DND-41 (cell line): ENCODE results near the gene PLXNB3.

Source experiments
- ATAC-seq: fragments of 200-7000 bp; cut with Tn5 transposase; 3 replicates; pipeline ENCODE4 v1.9.1; 2021; ENCODE audit warnings: low read depth; ENCODE audit not compliant: insufficient read depth
- DNase-seq: peaks from one replicate; pipeline ENCODE4 v3.0.0-alpha.2; 2020
- H2AFZ ChIP-seq: 2 replicates; pipeline ENCODE4 v1.6.0; 2012; ENCODE audit warnings: low read depth, low read length
- H3K27ac ChIP-seq: 2 replicates; pipeline ENCODE4 v1.5.1; 2012; ENCODE audit warnings: low read length, inconsistent platforms
- H3K27me3 ChIP-seq: fragments of 200-600 bp; sonication (generic); 2 replicates; pipeline ENCODE4 v1.6.0; 2012; ENCODE audit warnings: low read length, mild to moderate bottlenecking, inconsistent platforms; ENCODE audit not compliant: insufficient read depth, poor library complexity
- H3K36me3 ChIP-seq: 2 replicates; pipeline ENCODE4 v1.5.1; 2012; ENCODE audit warnings: low read length, inconsistent platforms; ENCODE audit not compliant: insufficient read depth
- H3K4me1 ChIP-seq: 2 replicates; pipeline ENCODE4 v1.5.1; 2012; ENCODE audit warnings: mild to moderate bottlenecking, low read length; ENCODE audit not compliant: insufficient read depth
- H3K4me2 ChIP-seq: 2 replicates; pipeline ENCODE4 v1.6.0; 2012; ENCODE audit warnings: mild to moderate bottlenecking, moderate library complexity, low read length, inconsistent platforms; ENCODE audit not compliant: insufficient read depth
- H3K4me3 ChIP-seq, 2 experiments: fragments of 200-600 bp in 1 of 2; shearing (Covaris generic) in 1 of 2; 2 replicates each; pipeline ENCODE4 v1.5.1; 2012 to 2016; ENCODE audit warnings: inconsistent platforms in 2 of 2, low read length in 2 of 2, mild to moderate bottlenecking in 2 of 2, low read depth in 1 of 2, moderate library complexity in 1 of 2
- H3K79me2 ChIP-seq: 2 replicates; pipeline ENCODE4 v1.6.0; 2012; ENCODE audit warnings: low read length, inconsistent platforms; ENCODE audit not compliant: insufficient read depth
- H3K9ac ChIP-seq: 2 replicates; pipeline ENCODE4 v1.6.0; 2012; ENCODE audit warnings: low read depth, mild to moderate bottlenecking, inconsistent platforms, low read length, moderate library complexity
- H3K9me3 ChIP-seq: 2 replicates; pipeline ENCODE4 v1.5.1; 2012; ENCODE audit warnings: low read length, moderate library complexity, mild to moderate bottlenecking, inconsistent platforms; ENCODE audit not compliant: insufficient read depth, severe bottlenecking
- H4K20me1 ChIP-seq: 2 replicates; pipeline ENCODE4 v1.6.0; 2012; ENCODE audit warnings: low read length; ENCODE audit not compliant: insufficient read depth
- CTCF ChIP-seq: IDR thresholded peaks from 2 replicates; pipeline ENCODE4 v1.5.1; 2012; ENCODE audit warnings: borderline replicate concordance, low read length, moderate library complexity, mild to moderate bottlenecking; ENCODE audit not compliant: poor library complexity, severe bottlenecking; ENCODE audit errors: extremely low read depth
- EZH2 ChIP-seq: IDR thresholded peaks from 3 replicates; pipeline ENCODE4 v1.6.1; 2012; ENCODE audit warnings: borderline replicate concordance, low read depth, mild to moderate bottlenecking, moderate library complexity, low read length, inconsistent platforms; ENCODE audit not compliant: severe bottlenecking

Gene PLXNB3

GRCh38 chrX:153767674-153768055, 3.6 kb downstream of the PLXNB3 start:
- ATAC-seq (no peak), DNase-seq (no peak)
- TF ChIP-seq CTCF (no peak), EZH2 (no peak)
- Histone ChIP-seq H3K9me3 (no peaks in the 10 kb centered on the region), H3K27me3 (no peaks in the 10 kb centered on the region), H3K79me2 (no peaks in the 10 kb centered on the region), H3K4me2 (no peak overlapping the region), H3K27ac (no peak overlapping the region), H3K4me3 (no peak overlapping the region), H3K4me1 (peaks cover 24% of the 10 kb centered on the region), H2AFZ (no peak overlapping the region), H3K36me3 (no peaks in the 10 kb centered on the region), H4K20me1 (peaks cover 4% of the 10 kb centered on the region; the same call in 1 of the 2 replicates), H3K9ac (no peak overlapping the region)

GRCh38 chrX:153768311-153769157, 4.5 kb downstream of the PLXNB3 start:
- no peak for TF ChIP-seq EZH2
- TF ChIP-seq CTCF = no peak
- Histone ChIP-seq H3K27ac (no peak overlapping the region), H3K4me2 (no peak overlapping the region), H3K9ac (no peak overlapping the region), H3K4me3 (no peak overlapping the region), H3K36me3 (no peaks in the 10 kb centered on the region), H3K79me2 (no peaks in the 10 kb centered on the region), H3K27me3 (no peaks in the 10 kb centered on the region), H3K4me1 (peaks cover 24% of the 10 kb centered on the region), H3K9me3 (no peaks in the 10 kb centered on the region), H4K20me1 (peaks cover 3% of the 10 kb centered on the region; the same call in 1 of the 2 replicates), H2AFZ (no peak overlapping the region)
- DNase-seq (no peak), ATAC-seq (no peak)

- H3K79me2 ChIP-seq = no peaks in the 10 kb centered on the region
- TF ChIP-seq CTCF (no peak), EZH2 (no peak)
- H3K4me1 ChIP-seq = peaks cover 20% of the 10 kb centered on the region
- no peaks in the 10 kb centered on the region for H3K27me3 ChIP-seq
- H3K27ac ChIP-seq = no peak overlapping the region
- H3K4me3 ChIP-seq = no peak overlapping the region
- H3K9me3 ChIP-seq = no peaks in the 10 kb centered on the region
- ATAC-seq (no peak), DNase-seq (no peak)
- no peaks in the 10 kb centered on the region for H4K20me1 ChIP-seq
- no peak overlapping the region for H3K9ac ChIP-seq
- no peak overlapping the region for H2AFZ ChIP-seq
- no peak overlapping the region for H3K4me2 ChIP-seq
- H3K36me3 ChIP-seq = no peaks in the 10 kb centered on the region
These were observed 5.3 kb downstream of the PLXNB3 start for GRCh38 chrX:153769158-153769864.
